Keratinocyte (primary cell): ENCODE data around the gene WWC1. TPM values are rescaled to one million over a fixed set of nuclear protein-coding genes. Genes with fewer than 3 reads are reported as not detected.

Experiments
- DNase-seq: peaks from one replicate; pipeline ENCODE4 v3.0.0-alpha.2; 2011; ENCODE audit warnings: low read depth, missing footprints, low spot score
- FAIRE-seq: peaks from 2 replicates; lab custom pipeline; 2011; peaks lifted over from hg19 to GRCh38; lab: Jason Lieb, UNC
- H2AFZ ChIP-seq: 2 replicates; pipeline ENCODE4 v1.6.0; 2012; ENCODE audit warnings: low read length, control low read depth, inconsistent platforms; ENCODE audit not compliant: control insufficient read depth
- H3K27ac ChIP-seq: 2 replicates; pipeline ENCODE4 v1.5.1; 2011; ENCODE audit warnings: low read length; ENCODE audit not compliant: control insufficient read depth, insufficient read depth
- H3K27me3 ChIP-seq: 3 replicates; pipeline ENCODE4 v1.6.0; 2011; ENCODE audit warnings: low read length; ENCODE audit not compliant: control insufficient read depth, insufficient read depth; ENCODE audit errors: extremely low read depth
- H3K36me3 ChIP-seq, 2 experiments: 2 replicates in 1 of 2; 3 replicates in 1 of 2; pipeline ENCODE4 v1.5.1; 2011; ENCODE audit warnings: low read length in 2 of 2, mild to moderate bottlenecking in 1 of 2; ENCODE audit not compliant: control insufficient read depth in 2 of 2, insufficient read depth in 2 of 2; ENCODE audit errors: extremely low read depth in 1 of 2
- H3K4me1 ChIP-seq: 3 replicates; pipeline ENCODE4 v1.5.1; 2011; ENCODE audit warnings: low read length; ENCODE audit not compliant: control insufficient read depth, insufficient read depth; ENCODE audit errors: extremely low read depth
- H3K4me2 ChIP-seq: 3 replicates; pipeline ENCODE4 v1.6.0; 2011; ENCODE audit warnings: low read depth, low read length; ENCODE audit not compliant: control insufficient read depth, insufficient read depth; ENCODE audit errors: extremely low read depth
- H3K4me3 ChIP-seq, 3 experiments: fragments of 200-600 bp in 1 of 3; sonication (generic) in 1 of 3; 2 replicates in 2 of 3; 3 replicates in 1 of 3; pipeline ENCODE4 v1.5.1; 2011 to 2016; ENCODE audit warnings: low read length in 3 of 3, mild to moderate bottlenecking in 3 of 3, control low read depth in 2 of 3, inconsistent platforms in 1 of 3, low read depth in 1 of 3, mixed read lengths in 1 of 3, mixed run types in 1 of 3, moderate library complexity in 1 of 3; ENCODE audit not compliant: control insufficient read depth in 2 of 3, insufficient read depth in 2 of 3; ENCODE audit errors: extremely low read depth in 1 of 3
- H3K79me2 ChIP-seq: 2 replicates; pipeline ENCODE4 v1.6.0; 2012; ENCODE audit warnings: low read length; ENCODE audit not compliant: control insufficient read depth, insufficient read depth
- H3K9ac ChIP-seq: 3 replicates; pipeline ENCODE4 v1.6.0; 2011; ENCODE audit warnings: low read length; ENCODE audit not compliant: control insufficient read depth, insufficient read depth; ENCODE audit errors: extremely low read depth
- H3K9me1 ChIP-seq: 3 replicates; pipeline ENCODE4 v1.6.0; 2011; ENCODE audit warnings: low read length; ENCODE audit not compliant: control insufficient read depth, insufficient read depth; ENCODE audit errors: extremely low read depth
- H3K9me3 ChIP-seq: 2 replicates; pipeline ENCODE4 v1.5.1; 2012; ENCODE audit warnings: low read depth, low read length; ENCODE audit not compliant: control insufficient read depth
- H4K20me1 ChIP-seq: 3 replicates; pipeline ENCODE4 v1.6.0; 2011; ENCODE audit warnings: low read length; ENCODE audit not compliant: control insufficient read depth, insufficient read depth; ENCODE audit errors: extremely low read depth
- CTCF ChIP-seq, 3 experiments: IDR thresholded peaks in 1 of 3; conservative IDR thresholded peaks in 1 of 3; optimal IDR thresholded peaks in 1 of 3; 2 replicates in 2 of 3; 3 replicates in 1 of 3; pipeline versions ENCODE3 to v1.5.1; 2011; ENCODE audit warnings: low read length in 3 of 3, mild to moderate bottlenecking in 3 of 3, moderate library complexity in 2 of 3, control low read depth in 1 of 3, inconsistent platforms in 1 of 3; ENCODE audit not compliant: insufficient read depth in 2 of 3; ENCODE audit errors: extremely low read depth in 1 of 3
- EZH2 ChIP-seq: IDR thresholded peaks from one replicate; pipeline ENCODE4 v1.6.1; 2012; ENCODE audit warnings: inconsistent platforms, mild to moderate bottlenecking, low read length, moderate library complexity
- dilution Hi-C: fragments of 300-500 bp; cut with MboI; formaldehyde crosslinking; loops from one replicate; pipeline ENCODE4 v1.7.0; 2020; ENCODE audit warnings: low sequenced_read_pairs; ENCODE audit not compliant: extremely low pct_ligation_motif_present
- polyA minus RNA-seq, 3 experiments: library from RNA; depleted of rRNA, polyadenylated mRNA; stranded (reverse); fragments of >200 nt; gene quantifications; 1 replicate in 1 of 3; 2 replicates in 1 of 3; 3 replicates in 1 of 3; pipeline ENCODE4 v1.2.3, GENCODE V29; 2011
- polyA plus RNA-seq, 5 experiments: library from polyadenylated mRNA; depleted of rRNA in 3 of 5; stranded (reverse) in 3 of 5; stranded (forward) in 1 of 5; unstranded in 1 of 5; fragments of >200 nt; gene quantifications; 1 replicate in 1 of 5; 2 replicates in 3 of 5; 3 replicates in 1 of 5; pipeline versions ENCODE4 v1.2.1 to v1.2.3, GENCODE V29; 2011 to 2012; ENCODE audit warnings: missing spikeins in 2 of 5, low read depth in 1 of 5, low replicate concordance in 1 of 5

WWC1 gene
- polyA plus RNA-seq = 18.3 to 22.6 TPM (median 19.8 TPM) in 3 replicates
- 32.8 TPM for polyA plus RNA-seq (2011; ENCODE audit: low read depth)
- 17.6 and 21.8 TPM in 2 replicates for polyA plus RNA-seq (2011; cell fraction: cytosol; rRNA removed)
- polyA plus RNA-seq (2011; cell fraction: nucleus; rRNA removed) = 33.1 and 38.0 TPM in 2 replicates
- polyA plus RNA-seq (2012; ENCODE audit: low replicate concordance) = 29.5 and 31.5 TPM in 2 replicates
- polyA minus RNA-seq = 31.9 to 43.2 TPM (median 33.1 TPM) in 3 replicates
- 21.5 TPM for polyA minus RNA-seq (2011; cell fraction: cytosol; rRNA and poly(A)+ RNA removed)
- polyA minus RNA-seq (2011; cell fraction: nucleus; rRNA and poly(A)+ RNA removed) = 22.1 and 30.9 TPM in 2 replicates

GRCh38 chr5:168291342-168291963 lies at the start of gene WWC1:
Gene WWC1, plus strand, starts transcription at chr5:168291645. Its CDS starts 508 bp downstream, at chr5:168292153.
- peak within 1 kb of the TSS; percentile 76 to 83 (median 77) for H3K4me3 ChIP-seq
- no peaks in the 10 kb centered on the region for H3K27me3 ChIP-seq
- peaks cover 47% of the 10 kb centered on the region for H3K79me2 ChIP-seq
- peak within 1 kb of the TSS; percentile 90 for H3K4me2 ChIP-seq
- H3K9ac ChIP-seq = peak within 1 kb of the TSS; percentile 69
- dilution Hi-C loops = no loop called here
- peaks cover 0 to 4% of the 10 kb centered on the region in 2 experiments for H3K36me3 ChIP-seq
- no peaks in the 10 kb centered on the region for H4K20me1 ChIP-seq
- H3K4me1 ChIP-seq = peaks cover 56% of the 10 kb centered on the region
- no peaks in the 10 kb centered on the region for H3K9me3 ChIP-seq
- no peaks in the 10 kb centered on the region for H3K9me1 ChIP-seq
- H2AFZ ChIP-seq = peak within 1 kb of the TSS; percentile 67
- TF ChIP-seq CTCF (optimal IDR thresholded peaks at IDR 0.05 in 1 of 3, IDR thresholded peaks at IDR 0.05 in 1 of 3, conservative IDR thresholded peaks at IDR 0.05 in 1 of 3; ENCODE audit: extremely low read depth in 1 of 3, insufficient read depth in 2 of 3, low read length in 3 of 3) = peak in 2 of 3 experiments; percentile 37 to 58
- no peak for TF ChIP-seq EZH2
- DNase-seq (no peak), FAIRE-seq (no peak)
- H3K27ac ChIP-seq = peak within 1 kb of the TSS; percentile 68

GRCh38 chr5:168244838-168245559 lies 46.4 kb upstream of the WWC1 start:
- dilution Hi-C loops = no loop called here
- H2AFZ ChIP-seq = no peak overlapping the region
- no peak for FAIRE-seq

More at GRCh38 chr5:168244838-168245559, 46.4 kb upstream of the WWC1 start:
- DNase-seq = no peak
- no peak for TF ChIP-seq EZH2
- TF ChIP-seq CTCF (optimal IDR thresholded peaks at IDR 0.05 in 1 of 3, IDR thresholded peaks at IDR 0.05 in 1 of 3, conservative IDR thresholded peaks at IDR 0.05 in 1 of 3; ENCODE audit: extremely low read depth in 1 of 3, insufficient read depth in 2 of 3, low read length in 3 of 3) = no peak
- Histone ChIP-seq H3K9me1 (no peaks in the 10 kb centered on the region), H3K4me3 (no peak overlapping the region), H3K4me2 (no peak overlapping the region), H4K20me1 (no peaks in the 10 kb centered on the region), H3K9me3 (no peaks in the 10 kb centered on the region), H3K27ac (no peak overlapping the region), H3K4me1 (no peaks in the 10 kb centered on the region), H3K9ac (no peak overlapping the region), H3K36me3 (peaks cover 14 to 15% of the 10 kb centered on the region in 2 experiments), H3K79me2 (no peaks in the 10 kb centered on the region), H3K27me3 (no peaks in the 10 kb centered on the region)
